HG03571 (cell line): ENCODE data around the gene NFIA.

ENCODE experiments used
- ATAC-seq: cut with Tn5 transposase; IDR thresholded peaks from one replicate; pipeline ENCODE4 v1.9.1; 2021; ENCODE audit not compliant: unreplicated experiment

The NFIA gene

DNA sequence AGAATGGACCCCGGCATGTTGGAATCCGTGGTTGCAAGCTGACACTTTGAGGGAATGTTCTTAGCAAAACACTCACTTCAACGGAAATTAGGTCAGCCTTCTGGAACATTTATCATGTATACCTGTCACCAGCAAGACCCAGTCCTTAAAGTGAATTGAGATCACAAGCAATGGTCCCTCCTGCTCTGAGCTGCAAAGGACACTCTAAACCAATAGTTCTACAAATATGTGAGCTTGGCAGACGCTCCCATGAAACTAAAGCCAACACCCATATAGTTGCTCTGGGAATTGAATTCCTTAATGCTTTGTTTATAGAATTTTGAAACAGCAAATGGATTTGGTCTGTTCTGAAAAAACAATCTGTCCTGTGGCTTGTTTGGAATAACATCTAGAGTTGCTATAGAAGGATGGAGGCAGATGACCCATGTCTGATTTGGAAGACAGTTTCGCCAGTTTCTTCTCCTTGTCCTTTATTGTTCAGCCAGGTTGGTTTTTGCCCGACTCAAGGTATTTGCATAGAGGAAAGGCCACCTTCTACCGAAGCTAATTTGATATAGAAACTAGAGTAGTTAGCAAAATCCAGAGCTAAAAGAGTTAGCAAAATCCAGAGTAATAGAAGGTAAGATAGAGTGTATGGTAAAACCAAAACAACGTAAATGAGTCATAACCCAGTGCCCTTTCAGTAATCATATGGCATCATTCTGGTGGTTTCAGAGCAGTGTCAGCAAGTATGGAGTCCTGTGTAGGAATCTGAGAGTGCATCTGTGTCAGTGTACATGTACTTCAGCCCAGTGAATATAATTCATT, 236.2 kb downstream of the NFIA start:
- peak; percentile 98 for ATAC-seq

DNA sequence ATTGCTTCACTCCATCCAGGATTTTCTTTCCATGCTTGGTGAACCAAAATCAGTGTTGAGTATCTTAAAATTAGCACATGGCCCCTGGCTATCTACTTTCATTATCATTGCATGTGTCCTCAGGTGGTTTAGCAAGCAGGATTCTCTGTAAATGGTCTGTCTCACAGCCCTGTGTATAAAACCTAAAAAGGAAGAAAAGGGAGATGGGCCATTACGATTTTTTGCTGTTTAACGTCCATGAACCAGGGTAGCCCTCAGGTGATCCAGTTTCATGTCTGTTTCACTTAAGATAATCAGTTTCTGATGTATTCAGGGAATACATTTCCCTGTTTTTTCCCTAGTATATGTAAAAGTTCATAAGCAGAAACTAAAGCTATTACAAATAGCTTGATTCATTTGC, 238.2 kb downstream of the NFIA start:
- no peak for ATAC-seq

DNA sequence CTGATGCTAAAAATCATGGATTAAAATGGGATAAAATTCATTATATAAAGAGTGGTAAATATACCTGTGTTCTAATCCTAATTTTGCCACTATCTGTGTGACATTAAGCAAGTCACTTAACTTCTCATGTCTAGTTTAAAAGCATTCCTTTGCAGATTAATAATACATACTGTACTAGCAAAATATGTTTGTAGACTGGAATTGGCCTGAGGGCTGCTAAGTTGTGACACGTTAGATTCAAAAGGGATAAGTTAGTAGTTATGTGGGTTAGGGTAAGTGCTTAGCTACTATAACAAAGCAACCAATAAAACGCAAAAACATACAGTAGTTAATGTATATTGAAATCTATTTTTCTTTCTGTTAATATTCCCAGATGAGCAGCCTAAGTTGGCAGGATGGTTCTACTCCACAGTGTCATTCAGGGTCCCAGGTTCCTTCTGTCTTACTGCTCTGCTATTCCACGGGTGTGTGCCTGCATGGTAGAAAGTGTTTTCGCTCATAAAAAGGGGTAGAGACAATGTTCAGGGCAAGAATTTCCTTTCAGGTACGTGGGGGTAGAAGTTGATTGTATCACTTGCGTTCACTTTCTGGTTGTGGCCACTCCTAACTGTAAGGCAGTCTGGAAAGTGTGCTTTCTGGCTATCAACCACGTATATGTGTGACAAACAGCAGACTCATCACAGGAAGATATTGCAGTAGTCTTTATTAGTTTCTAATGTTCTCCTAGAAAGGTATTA, 239.8 kb downstream of the NFIA start:
- ATAC-seq: no peak

DNA sequence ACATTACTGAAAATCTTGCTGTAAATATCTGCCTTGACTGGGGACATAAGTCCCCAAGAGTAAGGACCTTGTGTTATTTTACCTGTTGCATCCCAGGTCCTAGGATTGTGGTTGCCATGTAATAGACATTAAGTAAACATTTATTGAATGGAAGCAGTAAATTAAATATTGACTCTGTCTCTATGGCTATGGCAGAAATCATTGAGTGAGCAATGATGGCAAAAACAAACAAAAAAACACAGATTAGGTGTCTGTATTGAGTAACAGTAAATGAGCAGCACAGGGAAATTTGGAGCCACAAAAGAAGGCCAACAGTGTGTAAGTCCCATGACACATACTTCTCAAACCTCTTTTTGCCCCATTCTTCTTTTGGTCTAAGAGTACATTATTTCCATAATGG, 240.4 kb downstream of the NFIA start:
- no peak for ATAC-seq

GRCh38 chr1:61323681-61324328, 241.4 kb downstream of the NFIA start:
- no peak for ATAC-seq

DNA sequence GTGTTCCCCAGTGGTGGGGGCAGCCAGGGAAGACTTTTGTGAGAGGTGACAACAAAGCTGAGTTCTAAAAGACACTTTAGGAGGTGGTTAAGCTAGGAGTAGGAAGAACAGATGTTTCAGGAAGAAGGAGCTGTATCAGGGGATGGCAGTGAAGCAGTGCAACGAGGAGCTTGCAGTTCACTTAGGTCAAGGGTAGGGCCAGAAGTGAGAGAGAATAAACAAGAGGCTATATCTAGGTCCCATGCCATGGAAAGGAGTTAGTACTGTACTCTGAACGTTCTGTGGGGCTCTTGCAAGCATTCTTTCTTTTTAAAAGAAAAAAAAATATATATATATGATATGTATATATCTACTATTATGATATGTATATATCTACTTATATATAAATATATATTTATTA, 244.4 kb downstream of the NFIA start:
- no peak for ATAC-seq

GRCh38 chr1:61327436-61327835, 245.1 kb downstream of the NFIA start:
- ATAC-seq: no peak

- ATAC-seq: no peak
These were observed 247.2 kb downstream of the NFIA start for GRCh38 chr1:61329556-61329955.

- no peak for ATAC-seq
These were observed 247.7 kb downstream of the NFIA start for GRCh38 chr1:61330018-61330417.

DNA sequence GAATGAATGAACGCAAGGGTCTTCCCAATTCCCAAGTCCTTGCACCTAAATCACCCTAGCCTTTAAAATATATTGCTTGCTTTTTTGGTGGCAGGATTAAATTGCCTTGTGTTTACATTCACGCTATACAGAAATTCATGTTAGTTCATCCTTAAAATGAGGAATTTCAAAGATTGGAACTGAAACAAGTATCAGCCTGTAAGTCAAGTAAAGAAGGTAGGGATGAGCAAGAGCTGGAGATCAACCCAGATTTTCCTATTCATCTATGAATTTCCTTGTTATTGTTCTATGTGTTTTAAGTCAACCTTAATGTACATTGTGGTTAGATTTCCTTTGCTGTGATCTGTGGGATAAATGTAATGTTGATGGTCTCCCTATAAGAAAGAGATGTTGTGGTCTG, 248.2 kb downstream of the NFIA start:
- ATAC-seq: no peak

- ATAC-seq: peak; percentile 98
These were observed 249.9 kb downstream of the NFIA start for GRCh38 chr1:61332196-61332753.

DNA sequence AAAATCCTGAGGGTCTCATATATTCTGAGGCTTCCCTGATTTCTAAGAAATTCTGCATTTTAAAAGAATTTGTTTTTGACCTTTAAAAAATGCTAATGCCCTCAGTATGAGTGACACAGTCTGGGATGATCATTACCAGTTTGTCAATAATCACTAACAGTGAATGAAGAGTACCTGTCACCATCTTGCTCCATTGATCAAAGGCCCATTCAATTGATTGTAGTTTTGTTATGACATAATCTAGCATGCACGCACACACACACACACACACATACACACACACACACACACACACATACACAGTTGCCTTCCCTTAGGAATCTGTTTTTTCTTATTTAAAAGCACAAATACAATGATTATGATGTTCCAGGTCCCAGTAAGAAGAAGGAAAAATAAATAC, 250.4 kb downstream of the NFIA start:
- no peak for ATAC-seq

DNA sequence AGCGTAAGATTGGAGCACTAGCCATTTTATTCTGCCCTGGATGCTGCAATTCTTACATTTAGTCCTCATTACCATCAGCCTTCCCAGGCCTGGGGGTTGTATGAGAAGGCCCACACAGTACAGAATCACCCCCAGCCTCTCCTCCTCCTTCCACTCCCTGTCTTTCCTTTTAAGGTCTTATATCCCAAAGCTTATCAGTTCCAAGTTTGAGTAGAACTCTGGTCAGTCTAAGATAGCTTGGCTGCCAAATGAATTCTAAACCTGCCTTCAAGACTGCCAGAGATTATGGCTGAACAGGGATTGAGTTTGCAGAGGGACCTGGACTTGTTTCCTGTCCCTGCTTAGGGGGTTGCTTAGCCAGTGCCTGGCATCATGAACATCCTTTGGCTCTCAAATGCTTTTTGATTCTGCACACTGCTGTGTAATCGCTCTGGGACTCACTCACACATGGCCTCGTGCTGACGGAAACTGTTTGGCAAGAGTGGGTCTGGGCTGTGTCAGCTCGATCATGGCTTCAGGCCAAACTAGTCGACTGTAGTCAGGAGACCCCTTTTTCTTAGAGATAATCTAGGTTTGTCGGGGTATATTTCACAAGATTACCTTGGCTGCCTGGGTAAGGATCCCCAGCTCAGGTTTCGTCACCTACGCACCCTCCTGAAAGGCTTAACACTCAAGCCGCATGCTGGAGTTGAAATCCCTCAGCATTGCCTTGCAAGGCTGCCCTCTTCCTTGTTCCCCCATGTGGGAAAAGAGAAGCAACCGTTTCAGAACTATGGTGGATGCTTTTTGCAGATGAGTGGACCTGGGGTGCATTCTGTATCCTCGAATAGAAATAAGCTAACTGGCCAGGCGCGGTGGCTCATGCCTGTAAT, 252.6 kb downstream of the NFIA start:
- no peak for ATAC-seq

DNA sequence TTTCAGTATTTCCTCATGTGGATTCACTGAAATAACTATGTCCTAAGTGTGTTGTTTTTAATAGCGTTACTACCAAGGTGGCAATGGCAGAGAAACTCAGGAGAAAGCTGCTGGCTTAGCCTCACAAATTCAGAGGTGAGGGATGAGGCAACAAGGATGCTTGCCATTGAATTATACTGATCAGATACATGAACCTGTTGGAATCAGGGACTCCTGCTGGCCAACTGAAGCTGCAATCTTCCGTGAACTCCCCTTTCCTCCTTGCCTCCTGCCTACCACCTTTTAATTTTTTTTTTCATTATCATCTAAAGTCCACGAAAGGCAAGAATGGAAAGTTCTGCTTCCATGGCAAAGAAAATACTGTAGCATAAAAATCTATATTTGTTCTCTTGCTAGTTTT, 254.7 kb downstream of the NFIA start:
- ATAC-seq: no peak

DNA sequence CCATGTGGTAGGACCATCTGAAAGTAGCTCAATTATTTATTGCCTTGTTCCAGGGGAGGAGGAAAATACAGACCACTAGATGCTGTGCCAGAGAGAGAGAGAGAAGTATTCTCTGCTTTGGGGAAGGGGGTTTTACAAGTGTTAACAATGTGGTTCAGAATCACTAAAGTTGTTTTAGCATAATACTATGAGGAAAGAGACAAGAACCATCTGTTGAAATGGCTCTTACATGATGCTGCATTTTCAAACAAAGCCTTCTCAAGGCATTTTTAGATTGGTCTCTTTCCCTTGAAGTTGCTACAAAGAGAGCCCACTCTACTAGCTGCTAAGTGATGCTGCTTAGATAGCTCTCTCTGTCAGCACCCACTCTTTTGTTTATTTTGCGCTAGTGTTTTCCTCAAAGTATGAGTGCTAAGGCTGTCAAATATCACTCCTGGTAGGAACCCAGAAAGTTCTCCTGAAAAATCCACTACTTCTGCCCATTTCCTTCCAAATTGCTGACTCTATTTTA, 255.1 kb downstream of the NFIA start:
- no peak for ATAC-seq

DNA sequence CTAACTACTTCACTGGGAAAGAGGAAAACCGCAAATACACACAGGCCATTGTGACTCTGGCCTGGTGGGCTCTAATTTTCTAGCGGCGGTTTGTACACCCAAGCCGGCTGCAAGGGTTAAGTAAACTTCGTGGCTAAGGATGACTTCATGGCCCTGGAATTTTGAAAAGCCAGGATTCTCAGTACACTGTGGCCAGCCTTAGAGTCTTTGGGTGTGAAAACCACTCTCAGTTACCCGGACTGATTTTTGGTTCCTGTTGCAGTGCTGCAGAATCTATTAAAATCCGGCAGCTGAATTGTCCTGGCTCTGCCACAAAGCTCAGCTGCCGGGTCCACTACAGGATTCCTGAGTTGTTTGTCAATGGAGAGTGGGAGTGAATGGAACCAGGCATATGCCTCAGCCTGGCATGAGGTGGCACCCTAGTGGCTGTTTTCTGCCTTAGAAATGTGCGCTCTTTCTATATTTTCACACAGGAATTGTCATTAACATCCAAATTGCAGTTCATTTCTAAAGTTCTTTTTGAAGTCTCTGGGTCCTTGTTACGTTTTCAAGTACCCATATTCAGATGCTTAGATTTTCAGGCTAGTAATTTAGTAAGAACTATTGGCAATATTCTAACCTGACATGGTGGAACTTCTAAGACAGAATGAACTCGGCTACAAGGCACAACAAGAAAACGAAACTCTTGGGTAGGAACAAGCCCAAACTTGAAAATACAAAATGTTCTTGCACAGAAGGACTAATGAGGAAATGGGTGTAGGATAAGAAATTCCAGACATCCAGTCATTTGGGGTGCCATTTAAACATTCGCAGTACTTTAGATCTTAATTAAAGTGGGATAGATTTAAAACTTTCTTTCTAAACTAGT, 255.9 kb downstream of the NFIA start:
- no peak for ATAC-seq

DNA sequence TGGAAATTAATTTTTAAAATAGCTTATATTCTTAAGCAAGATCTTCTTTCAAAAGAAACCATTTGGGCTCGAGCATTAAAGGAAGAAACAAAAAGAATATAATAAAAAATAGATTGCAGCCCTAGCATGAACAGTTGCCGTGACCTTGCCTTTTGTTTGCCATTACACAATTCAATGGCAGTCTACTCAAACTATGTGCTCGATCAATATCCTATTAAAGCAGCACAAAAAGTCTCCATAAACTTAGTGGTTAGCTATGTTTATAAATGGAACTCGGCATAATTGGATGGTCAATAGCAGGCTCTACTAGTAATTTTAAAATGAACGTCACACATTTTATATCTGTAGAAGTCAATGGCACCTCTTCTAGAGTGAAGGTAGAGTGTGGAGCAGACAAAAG, 256.5 kb downstream of the NFIA start:
- no peak for ATAC-seq

DNA sequence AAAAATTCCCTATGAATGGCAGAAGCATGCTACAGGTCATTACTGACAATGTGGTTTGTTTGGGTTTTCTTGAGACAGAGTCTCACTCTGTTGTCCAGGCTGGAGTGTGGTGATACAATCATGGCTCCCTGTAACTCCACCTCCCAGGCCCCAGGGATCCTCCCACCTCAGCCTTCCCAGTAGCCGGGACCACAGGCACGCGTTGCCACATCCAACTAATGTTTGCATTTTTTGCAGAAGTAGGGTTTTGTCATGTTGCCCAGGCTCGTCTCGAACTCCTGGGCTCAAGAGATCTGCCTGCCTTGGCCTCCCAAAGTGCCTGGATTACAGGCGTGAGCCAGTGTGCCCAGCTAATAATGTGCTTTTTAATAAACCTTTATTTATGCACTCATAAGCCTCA, 259.1 kb downstream of the NFIA start:
- no peak for ATAC-seq

DNA sequence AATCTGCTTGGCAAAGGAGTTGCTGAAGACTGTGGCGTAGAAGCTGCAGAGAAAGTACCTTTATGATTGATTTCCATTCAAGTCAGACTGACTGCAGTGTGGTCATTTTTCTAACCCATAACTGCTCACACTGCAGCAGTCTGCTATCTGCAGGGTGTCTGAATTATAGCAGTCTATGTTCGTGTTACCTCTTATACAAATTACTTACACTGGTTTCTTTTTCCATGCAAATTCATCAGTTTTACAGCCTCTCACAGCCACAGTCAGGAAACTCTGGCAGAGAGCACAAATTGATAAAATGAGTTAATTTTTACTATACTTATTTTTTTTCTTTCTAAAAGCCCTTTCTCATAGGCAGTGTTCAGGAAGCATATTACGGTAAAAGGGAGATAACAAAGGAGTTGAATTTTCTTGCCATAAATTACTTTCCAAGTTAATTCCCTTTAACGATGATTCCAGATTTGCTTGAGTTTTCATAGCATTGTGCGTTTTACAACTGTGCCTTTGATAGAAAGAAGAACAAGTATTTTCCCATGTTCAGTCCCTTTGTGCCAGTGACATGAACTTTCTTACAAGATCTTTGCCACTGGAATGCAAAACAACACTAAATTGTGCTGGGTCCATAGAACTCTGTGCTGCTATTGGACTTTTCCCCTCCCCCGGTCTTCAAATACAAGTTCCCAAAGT, 261.5 kb downstream of the NFIA start:
- ATAC-seq: no peak
